Activated naive CD4-positive, alpha-beta T cell treated with Interleukin-2 at 50 U/mL for 16 hours (primary cell): ENCODE data around the gene TMEM35B.
"Not testable (repeated sequence)": the region's sequence is repeated elsewhere in the genome, so short reads cannot be mapped to it uniquely, and the experiment has no call there.

Source experiments
- DNase-seq: peaks from one replicate; pipeline ENCODE4 v3.0.0-alpha.2; 2020

The TMEM35B gene

GRCh38 chr1:34975771-34976170 lies 9.4 kb downstream of the TMEM35B start:
- no peak for DNase-seq

- DNase-seq: no peak
Measured at GRCh38 chr1:34975338-34975737, 9.8 kb downstream of the TMEM35B start.

- no peak for DNase-seq
Measured at GRCh38 chr1:34974626-34975025, 10.5 kb downstream of the TMEM35B start.

GRCh38 chr1:34973326-34973725 lies 11.8 kb downstream of the TMEM35B start:
- DNase-seq: no peak

- DNase-seq: no peak
Measured at GRCh38 chr1:34970829-34971228, 14.3 kb downstream of the TMEM35B start.

GRCh38 chr1:34970220-34970735 lies 14.9 kb downstream of the TMEM35B start:
- DNase-seq: no peak

GRCh38 chr1:34968297-34968696 lies 16.9 kb downstream of the TMEM35B start:
- DNase-seq: not testable (repeated sequence)

GRCh38 chr1:34967672-34968071 lies 17.5 kb downstream of the TMEM35B start:
- not testable (repeated sequence) for DNase-seq

- no peak for DNase-seq
Measured at GRCh38 chr1:34965597-34965996, 19.6 kb downstream of the TMEM35B start.

- no peak for DNase-seq
Measured at GRCh38 chr1:34950428-34950827, 34.7 kb downstream of the TMEM35B start.

- not testable (repeated sequence) for DNase-seq
Measured at GRCh38 chr1:34948739-34949138, 36.4 kb downstream of the TMEM35B start.

- not testable (repeated sequence) for DNase-seq
Measured at GRCh38 chr1:34947641-34948314, 37.4 kb downstream of the TMEM35B start.

GRCh38 chr1:34946211-34946610 lies 38.9 kb downstream of the TMEM35B start:
- DNase-seq: no peak

GRCh38 chr1:34941798-34942197 lies 43.3 kb downstream of the TMEM35B start:
- DNase-seq: not testable (repeated sequence)
